ENCODE results near the gene TDRD6. TPM values are rescaled to one million over a fixed set of nuclear protein-coding genes. Genes with fewer than 3 reads are reported as not detected.

Gene TDRD6
- polyA plus RNA-seq, 1 of the 3 experiments (the other 2 are of a cell fraction), result not detected

GRCh38 chr6:46651816-46652215 lies 35.9 kb upstream of the TDRD6 start:
- Histone ChIP-seq H4K20me1 (ENCODE audit: insufficient read depth) (no peaks in the 10 kb centered on the region), H3K27me3 (ENCODE audit: insufficient read depth) (no peaks in the 10 kb centered on the region), H3K4me3 (ENCODE audit: low read depth in 2 of 2, low read length in 1 of 2) (peak overlapping the region in 1 of 2 experiments; percentile 87; a peak in 1 of 4 replicates), H3F3A (replicated peaks; ENCODE audit: insufficient read depth) (no peaks in the 10 kb centered on the region), H3K27ac (ENCODE audit: low read depth in 2 of 2, low read length in 1 of 2) (no peak overlapping the region), H3K4me1 (ENCODE audit: control insufficient read depth in 1 of 2, insufficient read depth in 2 of 2, low read depth in 1 of 2, low read length in 1 of 2) (peaks cover 0 to 3% of the 10 kb centered on the region in 2 experiments; a peak in 2 of 4 replicates), H3K9me2 (no peaks in the 10 kb centered on the region), H3K9ac (no peak overlapping the region), H3K79me2 (ENCODE audit: insufficient read depth) (no peaks in the 10 kb centered on the region), H3K36me3 (replicated peaks in 1 of 2; ENCODE audit: control insufficient read depth in 1 of 2, insufficient read depth in 2 of 2, low read length in 1 of 2) (no peaks in the 10 kb centered on the region), H2AFZ (ENCODE audit: low read depth) (peak overlapping the region; percentile 93), H3K9me3 (peaks cover 7% of the 10 kb centered on the region; the same call in 1 of the 2 replicates), H3K4me2 (peak overlapping the region; percentile 96; the same call in 1 of the 2 replicates)
- CTCF ChIA-PET, result no interaction called here
- no peak for DNase-seq
- WGBS (ENCODE audit: low lambda C conversion rate), result 10% methylated on average over 8 of the region's 8 CpGs
- no peak for TF ChIP-seq NRF1 (IDR thresholded peaks at IDR 0.05; ENCODE audit: low read depth, low read length)
- TF ChIP-seq ELF1 (IDR thresholded peaks at IDR 0.05), result no peak
- TF ChIP-seq, protein P1, sequence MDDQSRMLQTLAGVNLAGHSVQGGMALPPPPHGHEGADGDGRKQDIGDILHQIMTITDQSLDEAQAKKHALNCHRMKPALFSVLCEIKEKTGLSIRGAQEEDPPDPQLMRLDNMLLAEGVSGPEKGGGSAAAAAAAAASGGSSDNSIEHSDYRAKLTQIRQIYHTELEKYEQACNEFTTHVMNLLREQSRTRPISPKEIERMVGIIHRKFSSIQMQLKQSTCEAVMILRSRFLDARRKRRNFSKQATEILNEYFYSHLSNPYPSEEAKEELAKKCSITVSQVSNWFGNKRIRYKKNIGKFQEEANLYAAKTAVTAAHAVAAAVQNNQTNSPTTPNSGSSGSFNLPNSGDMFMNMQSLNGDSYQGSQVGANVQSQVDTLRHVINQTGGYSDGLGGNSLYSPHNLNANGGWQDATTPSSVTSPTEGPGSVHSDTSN (IDR thresholded peaks at IDR 0.05), result no peak
- no peak for TF ChIP-seq EZH2phosphoT487 (IDR thresholded peaks at IDR 0.05; ENCODE audit: borderline replicate concordance, low read depth)
- TF ChIP-seq GATA2 (CRISPR knock-in tag; IDR thresholded peaks at IDR 0.05), result no peak
- no peak for TF ChIP-seq MAX (IDR thresholded peaks at IDR 0.05; ENCODE audit: low read depth)
- TF ChIP-seq TEAD4 (IDR thresholded peaks at IDR 0.05; ENCODE audit: borderline replicate concordance, insufficient read depth), result no peak
- no peak for TF ChIP-seq TCF12 (IDR thresholded peaks at IDR 0.05)
- no peak for TF ChIP-seq RCOR1 (IDR thresholded peaks at IDR 0.05; ENCODE audit: low read length)
- POLR2A ChIA-PET, result no interaction called here

DNA sequence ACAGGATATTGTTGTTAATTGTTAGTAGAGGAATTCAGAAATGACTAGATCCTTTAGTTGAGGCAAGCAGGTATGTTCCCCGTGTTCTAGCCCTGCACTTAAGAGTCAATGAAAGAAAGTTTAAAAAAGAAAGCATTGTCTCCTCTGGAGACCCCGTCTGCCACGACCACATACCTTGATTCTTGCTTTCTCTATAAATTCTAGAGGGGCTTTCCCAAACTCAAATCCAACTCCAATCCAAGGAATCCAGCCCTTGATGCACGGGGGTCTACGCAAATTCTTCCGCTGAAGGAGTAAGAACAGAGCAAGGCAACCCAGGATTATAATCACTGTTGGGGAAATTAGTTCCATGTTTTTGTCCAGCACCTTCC lies 35.5 kb upstream of the TDRD6 start:
- no peaks in the 10 kb centered on the region for H3K27me3 ChIP-seq (ENCODE audit: insufficient read depth)
- H3K4me2 ChIP-seq, result peak overlapping the region; percentile 96
- H3K79me2 ChIP-seq (ENCODE audit: insufficient read depth), result no peaks in the 10 kb centered on the region
- no peak overlapping the region for H3K9ac ChIP-seq
- no peaks in the 10 kb centered on the region for H3K36me3 ChIP-seq (replicated peaks in 1 of 2; ENCODE audit: control insufficient read depth in 1 of 2, insufficient read depth in 2 of 2, low read length in 1 of 2)
- peak overlapping the region; percentile 93 for H2AFZ ChIP-seq (ENCODE audit: low read depth)
- peaks cover 0 to 3% of the 10 kb centered on the region in 2 experiments; a peak in 2 of 4 replicates for H3K4me1 ChIP-seq (ENCODE audit: control insufficient read depth in 1 of 2, insufficient read depth in 2 of 2, low read depth in 1 of 2, low read length in 1 of 2)
- no peaks in the 10 kb centered on the region for H3K9me2 ChIP-seq
- no peak overlapping the region for H3K27ac ChIP-seq (ENCODE audit: low read depth in 2 of 2, low read length in 1 of 2)
- TF ChIP-seq NRF1 (IDR thresholded peaks at IDR 0.05; ENCODE audit: low read depth, low read length), result no peak
- TF ChIP-seq MAX (IDR thresholded peaks at IDR 0.05; ENCODE audit: low read depth), result no peak
- no peak for TF ChIP-seq RAD21 (IDR thresholded peaks at IDR 0.05; ENCODE audit: low read length)
- no peak for TF ChIP-seq IRF3 (IDR thresholded peaks at IDR 0.05; ENCODE audit: low read depth, low read length)
- no peak for TF ChIP-seq RCOR1 (IDR thresholded peaks at IDR 0.05; ENCODE audit: low read length)
- no peaks in the 10 kb centered on the region for H3F3A ChIP-seq (replicated peaks; ENCODE audit: insufficient read depth)
- no peaks in the 10 kb centered on the region for H4K20me1 ChIP-seq (ENCODE audit: insufficient read depth)
- ChIA-PET CTCF (interaction anchor here (0.7 kb wide), 1 partner anchor 9 kb away, joined by 3 read pairs; no protein-coding TSS in a partner anchor), POLR2A (no interaction called here)
- peak overlapping the region; percentile 77 to 87 for H3K4me3 ChIP-seq (ENCODE audit: low read depth in 2 of 2, low read length in 1 of 2)
- WGBS (ENCODE audit: low lambda C conversion rate), result 2% methylated on average over 5 of the region's 6 CpGs
- no peak for DNase-seq
- peaks cover 7% of the 10 kb centered on the region; the same call in 1 of the 2 replicates for H3K9me3 ChIP-seq

Data from SK-N-SH (cell line).